Astrocyte of the hippocampus (primary cell): Measurements from ENCODE around the gene CYB561.
A peak's percentile ranks its signal among the peaks of the same experiment; 100 is the strongest.
"Not testable (repeated sequence)": the region's sequence is repeated elsewhere in the genome, so short reads cannot be mapped to it uniquely, and the experiment has no call there.

Source experiments
- DNase-seq: peaks from one replicate; pipeline ENCODE4 v3.0.0; 2011; ENCODE audit warnings: low read depth, low spot score

The CYB561 gene

DNA sequence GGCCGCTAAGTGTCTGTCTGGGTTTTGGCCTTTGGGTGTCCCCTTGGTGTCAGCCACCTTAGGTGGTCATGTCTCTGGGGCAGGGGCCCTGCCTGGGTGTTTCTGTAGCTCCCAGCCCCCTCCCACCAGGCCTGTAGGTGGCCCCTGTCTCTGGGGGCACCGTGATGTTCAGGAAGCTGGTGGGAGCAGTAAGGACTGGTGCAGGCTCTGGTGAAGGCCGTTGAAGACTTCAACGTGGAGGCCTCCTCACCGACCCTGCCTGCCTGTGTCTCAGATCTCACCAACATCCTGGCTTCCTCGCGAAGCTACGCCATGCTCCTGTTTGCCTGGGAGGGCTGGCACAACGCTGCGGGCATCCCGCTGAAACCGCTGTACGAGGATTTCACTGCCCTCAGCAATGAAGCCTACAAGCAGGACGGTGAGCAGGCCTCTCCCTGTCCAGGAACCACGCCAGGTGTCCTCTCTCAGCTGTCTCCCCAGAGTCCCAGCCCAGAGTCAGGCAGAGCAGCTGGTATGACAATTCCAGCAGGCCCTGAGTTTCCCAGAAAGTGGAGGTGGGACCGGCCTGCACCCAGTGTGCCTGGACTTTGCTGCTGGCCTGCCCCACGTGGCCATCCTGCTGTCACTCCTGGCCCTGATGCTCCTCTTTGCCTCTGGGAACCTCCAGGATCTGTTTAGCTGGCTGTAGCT lies 33.5 kb upstream of the CYB561 start:
- DNase-seq = no peak

DNA sequence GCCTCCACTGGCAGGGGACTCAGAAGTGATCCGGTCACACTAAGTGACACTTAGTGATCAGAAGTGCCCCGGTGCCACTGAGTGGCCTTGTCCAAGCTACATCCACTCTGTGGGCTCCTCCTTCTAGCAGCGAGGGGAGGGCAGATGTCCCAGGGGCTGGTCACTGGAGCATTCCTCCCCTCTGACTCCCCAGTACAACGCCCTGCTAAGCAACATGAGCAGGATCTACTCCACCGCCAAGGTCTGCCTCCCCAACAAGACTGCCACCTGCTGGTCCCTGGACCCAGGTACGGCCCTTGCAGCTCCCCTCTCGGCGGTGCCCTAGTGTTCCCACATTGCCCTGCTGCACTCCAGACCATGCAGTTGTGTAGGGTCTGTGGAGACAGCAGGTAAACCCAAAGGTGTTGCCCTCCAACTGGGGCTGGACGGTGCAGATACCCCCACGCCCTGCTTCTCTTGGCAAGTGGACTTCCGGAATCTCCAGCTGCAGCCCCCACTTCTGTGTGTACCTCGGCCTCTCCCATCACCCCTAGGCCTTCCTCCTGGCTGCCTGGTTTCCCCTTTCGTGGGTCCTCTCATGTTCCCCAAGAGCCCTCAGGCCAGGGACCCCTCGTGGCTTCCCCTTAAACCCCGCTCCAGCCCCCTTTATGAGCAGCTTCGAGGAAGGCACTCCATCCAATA lies 32.8 kb upstream of the CYB561 start:
- peak; percentile 92 for DNase-seq

DNA sequence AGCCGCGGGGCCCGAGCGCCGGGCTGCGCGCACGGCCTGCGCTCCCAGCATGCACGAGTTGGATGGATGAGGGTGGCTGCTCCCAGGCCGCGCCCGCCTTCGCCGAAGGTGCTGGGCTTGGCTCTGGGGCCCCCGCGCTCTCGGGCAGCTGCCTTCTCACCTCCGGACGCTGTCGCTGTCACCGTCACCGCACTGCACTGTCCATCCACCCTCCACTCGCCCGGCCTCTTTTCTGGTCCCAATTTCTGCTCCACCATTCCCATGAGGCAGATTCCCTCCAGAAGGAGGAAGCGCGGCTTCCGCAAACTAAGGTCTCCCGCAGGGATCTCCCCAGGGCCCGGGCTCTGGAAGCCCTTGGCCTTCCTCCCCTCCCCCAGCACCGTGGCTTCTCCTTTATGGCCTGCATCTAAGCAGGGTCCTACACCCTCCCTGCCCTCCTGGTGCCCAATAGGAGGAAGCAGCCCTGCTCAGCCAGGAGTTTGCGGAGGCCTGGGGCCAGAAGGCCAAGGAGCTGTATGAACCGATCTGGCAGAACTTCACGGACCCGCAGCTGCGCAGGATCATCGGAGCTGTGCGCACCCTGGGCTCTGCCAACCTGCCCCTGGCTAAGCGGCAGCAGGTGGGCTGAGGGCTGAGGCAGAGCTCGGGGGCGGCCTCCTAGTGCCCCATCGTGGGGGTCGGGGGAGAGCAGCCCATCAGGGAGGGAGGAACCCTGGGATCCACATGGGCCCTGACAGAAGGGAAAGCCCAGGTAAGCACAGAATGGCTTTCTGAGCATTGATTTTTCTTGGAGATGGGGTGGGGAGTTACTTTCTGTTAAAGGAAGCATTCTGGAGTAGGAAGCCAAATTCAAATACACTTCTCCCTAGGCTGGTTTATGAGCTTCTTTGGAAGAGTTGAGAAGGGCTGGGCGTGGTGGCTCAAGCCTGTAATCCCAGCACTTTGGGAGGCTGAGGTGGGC lies 31.7 kb upstream of the CYB561 start:
- peak; percentile 23 for DNase-seq

DNA sequence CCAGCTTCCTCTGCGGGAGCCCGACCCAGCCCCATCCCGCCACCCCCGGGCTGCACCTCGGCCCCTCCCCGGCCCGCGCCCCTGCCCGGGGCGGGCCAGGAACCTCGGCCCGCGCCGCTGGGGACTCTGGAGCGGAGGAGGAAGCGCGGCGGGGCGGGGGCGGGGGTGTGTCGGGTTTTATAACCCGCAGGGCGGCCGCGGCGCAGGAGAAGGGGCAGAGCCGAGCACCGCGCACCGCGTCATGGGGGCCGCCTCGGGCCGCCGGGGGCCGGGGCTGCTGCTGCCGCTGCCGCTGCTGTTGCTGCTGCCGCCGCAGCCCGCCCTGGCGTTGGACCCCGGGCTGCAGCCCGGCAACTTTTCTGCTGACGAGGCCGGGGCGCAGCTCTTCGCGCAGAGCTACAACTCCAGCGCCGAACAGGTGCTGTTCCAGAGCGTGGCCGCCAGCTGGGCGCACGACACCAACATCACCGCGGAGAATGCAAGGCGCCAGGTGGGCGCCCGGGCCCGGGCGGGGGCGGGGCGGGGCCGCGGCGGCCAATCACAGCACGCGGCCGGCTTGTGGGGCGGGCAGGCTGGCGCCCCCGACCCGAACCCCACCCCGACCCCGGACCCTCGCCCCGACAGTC lies 30.9 kb upstream of the CYB561 start, which contains the start of gene ACE:
ACE (plus strand) TSS at position 208 of the 626 bp plus-strand sequence; CDS start at position 242, 34 bp downstream.
- peak; percentile 59 for DNase-seq

DNA sequence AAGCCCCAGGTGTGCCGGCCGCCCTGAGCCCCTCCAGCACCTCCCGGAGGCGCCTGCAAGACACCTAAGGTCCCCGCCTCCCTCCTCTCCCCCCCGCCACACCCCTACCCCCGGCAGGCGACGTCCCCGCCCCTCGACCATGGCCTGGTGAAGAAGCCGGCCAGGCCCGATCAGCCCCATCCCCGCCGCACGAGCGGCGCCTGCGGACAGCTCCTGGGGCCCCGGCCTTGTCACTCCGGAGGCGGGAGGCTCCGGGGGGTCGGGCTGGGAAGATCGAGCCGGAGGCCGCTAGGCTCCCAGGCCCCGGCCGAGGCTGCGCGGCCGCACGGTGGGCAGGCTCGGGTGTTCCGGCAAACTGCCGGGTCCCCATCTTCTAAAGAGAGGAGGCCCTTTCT lies 30.4 kb upstream of the CYB561 start:
- peak; percentile 47 for DNase-seq

DNA sequence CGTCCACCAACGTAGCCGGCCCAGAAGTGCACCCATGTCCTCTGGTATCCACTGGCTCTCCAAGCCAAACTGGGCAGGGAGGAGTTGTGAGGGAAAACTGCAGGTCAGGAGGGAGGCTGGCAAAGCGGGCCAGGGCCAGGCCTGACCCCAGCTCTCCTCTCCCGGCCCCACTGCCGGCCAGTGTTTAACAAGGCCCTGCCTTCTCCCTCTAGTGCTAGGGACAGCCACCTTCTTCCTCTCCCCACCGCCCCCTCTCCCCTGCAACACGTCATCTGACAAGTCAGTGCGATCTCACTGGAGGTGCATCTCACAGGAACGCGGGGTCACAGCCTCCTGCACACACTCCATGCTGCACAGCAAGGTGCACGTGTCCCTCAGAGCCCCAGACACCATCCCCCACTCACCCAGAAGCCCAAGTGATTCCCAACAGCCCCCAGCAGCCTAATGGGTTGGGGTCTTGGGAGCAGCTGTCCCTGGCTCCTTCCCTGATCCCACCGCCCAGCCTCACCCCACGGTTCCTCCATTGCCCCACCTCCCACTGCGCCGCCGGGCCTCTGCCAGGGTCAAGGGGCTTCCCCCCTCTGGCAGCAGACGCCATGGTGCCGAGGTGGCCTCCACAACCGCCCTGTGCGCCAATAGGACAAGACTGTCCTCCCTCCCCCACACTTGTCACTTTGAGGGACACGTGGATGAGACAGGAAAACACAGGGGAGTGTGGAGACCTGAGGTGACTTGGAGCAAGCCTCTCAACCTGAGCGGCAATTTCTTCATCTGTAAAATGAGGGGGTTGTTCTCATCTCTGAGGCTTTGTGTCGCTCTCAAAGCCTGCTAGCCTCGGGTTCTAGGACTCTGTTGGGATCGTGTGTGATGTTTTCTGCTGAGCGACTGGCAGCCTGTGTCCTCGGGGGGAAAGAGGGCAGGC lies 29.6 kb upstream of the CYB561 start:
- DNase-seq = no peak

DNA sequence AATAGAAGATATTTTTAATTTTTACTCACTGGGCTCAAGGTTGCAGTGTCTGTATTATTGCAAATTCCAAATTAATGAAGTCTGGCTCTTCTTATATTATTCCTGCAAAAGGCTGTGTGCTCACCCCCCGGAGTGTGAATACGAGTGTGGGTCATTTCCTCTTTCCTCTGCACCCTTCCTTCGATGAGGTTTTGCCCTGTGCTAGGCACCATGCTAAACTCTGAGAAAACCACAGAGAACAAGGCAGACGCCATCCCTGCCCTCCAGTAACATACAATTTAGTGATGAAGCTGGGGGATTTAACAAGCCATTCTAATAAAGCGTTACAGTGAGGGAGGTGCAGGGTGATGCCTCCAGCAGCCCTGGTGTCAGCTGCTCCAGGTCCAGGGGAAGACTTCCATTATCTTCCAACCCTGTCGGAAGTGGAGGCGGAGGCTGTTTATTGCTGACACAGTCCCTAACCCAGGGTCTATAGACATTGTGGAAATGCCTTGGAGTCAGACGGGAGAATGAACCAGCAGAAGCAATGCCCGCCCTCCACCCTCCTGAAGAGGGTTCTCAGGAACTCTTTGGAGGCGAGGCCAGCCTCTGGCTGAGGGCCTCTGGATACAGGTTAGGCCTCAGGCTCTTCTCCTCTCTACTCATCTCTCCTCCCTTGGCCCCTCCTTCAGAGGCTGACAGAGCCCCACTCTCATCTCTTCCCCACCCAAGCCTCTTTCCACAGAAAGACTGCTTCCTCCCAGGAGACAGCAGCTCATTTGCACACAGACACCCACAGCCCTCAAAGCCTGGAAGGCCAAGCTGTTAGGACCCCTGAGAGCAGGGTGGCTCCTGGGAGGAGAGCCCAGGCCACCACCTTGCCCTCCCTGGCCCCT lies 28.7 kb upstream of the CYB561 start:
- no peak for DNase-seq

DNA sequence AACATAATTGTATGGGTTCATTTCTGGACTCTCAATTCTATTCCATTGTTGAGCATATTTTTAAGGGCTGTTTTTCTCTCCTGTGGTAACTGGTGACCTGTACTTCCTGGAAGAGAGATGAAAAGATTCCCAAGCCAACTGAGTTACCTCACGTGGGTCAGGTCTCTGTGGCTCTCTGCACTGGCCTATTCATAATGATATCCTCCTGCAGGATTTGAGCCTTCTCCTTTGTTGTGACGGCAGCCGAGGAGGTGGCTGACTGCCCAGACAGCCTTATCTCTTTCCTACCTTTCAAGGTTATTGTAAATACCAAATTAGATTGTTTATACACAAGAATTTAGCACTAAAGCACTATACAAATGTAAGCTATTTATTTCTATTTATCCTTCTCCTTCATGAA lies 28.1 kb upstream of the CYB561 start:
- peak; percentile 15 for DNase-seq

DNA sequence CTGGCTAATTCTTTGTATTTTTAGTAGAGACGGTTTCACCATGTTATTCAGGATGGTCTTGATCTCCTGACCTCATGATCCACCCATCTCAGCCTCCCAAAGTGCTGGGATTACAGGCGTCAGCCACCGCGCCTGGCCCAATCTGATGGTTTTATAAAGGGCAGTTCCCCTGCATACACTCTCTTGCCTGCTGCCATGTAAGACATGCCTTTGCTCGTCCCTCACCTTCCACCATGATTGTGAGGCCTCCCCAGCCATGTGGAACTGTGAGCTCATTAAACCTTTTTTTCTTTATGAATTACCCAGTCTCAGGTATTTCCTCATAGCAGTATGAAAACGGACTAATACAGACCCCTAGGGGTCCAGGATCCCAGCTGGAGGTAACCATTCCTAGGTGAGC lies 22.0 kb upstream of the CYB561 start:
- DNase-seq = not testable (repeated sequence)

DNA sequence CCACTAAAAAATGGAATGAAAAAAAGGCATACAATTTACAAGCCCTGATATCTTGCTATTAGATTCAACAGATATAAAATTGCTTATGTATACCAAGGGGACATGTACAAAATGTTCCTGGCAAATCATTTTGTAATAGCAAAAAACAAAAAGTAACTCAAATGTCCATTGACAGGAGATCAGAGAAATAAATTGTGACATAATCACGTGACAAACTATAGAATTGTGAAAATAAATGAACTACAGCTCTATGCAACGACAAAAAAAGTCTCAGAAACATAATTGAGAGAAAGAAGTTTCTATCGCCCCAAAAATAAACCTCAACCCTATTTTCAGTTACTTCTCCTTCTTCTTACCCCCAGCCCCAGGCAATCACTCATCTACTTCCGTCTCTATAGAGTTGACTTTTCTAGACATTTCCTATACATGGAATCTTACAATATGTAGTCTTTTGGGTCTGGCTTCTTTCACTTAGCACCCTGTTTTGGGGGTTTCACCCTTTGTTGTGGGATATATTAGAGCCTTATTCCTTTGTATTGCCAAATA lies 18.7 kb upstream of the CYB561 start:
- DNase-seq = no peak

DNA sequence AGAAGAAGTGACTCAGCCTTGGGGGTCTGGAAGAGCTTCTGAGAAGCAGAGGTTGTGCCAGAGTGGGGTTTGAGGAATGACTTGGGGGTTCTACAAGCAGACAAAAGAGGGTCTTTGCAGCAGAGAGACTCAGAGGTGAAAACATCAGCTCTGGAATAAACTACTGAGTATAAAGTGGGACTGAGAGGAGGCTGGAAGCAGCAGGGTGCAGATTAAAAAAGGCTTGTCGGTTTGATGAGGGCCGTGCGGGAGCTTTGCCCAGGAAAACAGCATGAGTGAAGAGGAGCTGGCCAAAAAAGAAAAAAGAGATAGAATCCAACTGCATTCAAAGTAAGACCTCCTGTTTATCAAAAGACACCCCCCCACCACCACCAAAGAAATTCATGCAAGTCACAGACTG lies 17.7 kb upstream of the CYB561 start:
- no peak for DNase-seq

DNA sequence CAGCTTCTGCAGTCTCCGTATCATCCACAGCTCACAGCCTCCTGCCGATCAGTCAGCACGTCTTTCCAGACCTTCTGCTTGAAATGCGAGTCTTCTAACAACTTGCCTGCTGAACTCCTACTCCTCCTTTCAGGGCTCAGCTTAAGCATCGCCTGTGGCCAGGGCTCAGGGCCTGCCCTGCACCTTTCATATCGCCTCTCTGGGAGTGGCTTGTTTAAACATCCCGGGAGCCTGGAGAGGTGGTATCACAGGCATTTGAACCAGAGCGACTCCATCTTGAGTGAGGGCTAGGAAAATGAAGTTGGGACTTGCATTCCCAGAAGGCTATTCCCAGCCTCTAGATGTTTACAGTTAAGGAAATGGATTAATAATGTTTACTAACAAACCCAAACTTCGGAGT lies 13.9 kb upstream of the CYB561 start:
- no peak for DNase-seq

DNA sequence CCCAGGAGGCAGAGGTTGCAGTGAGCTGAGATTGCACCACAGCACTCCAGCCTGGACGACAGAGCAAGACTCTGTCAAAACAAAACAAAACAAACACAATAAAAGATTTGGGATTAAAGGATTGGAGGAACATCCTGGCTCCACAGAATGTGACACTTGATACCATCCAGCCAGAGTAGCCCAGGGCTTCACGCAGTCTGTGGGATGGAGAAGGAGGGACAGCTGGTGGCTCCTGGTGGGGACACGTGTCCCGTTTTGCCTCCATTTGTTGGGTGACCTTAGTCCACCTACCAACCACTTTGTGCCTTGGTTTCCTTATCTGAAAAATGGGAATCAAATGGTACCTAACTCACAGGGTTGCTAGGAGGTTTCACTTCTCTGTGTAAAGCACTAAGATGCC lies 12.4 kb upstream of the CYB561 start:
- DNase-seq = no peak

DNA sequence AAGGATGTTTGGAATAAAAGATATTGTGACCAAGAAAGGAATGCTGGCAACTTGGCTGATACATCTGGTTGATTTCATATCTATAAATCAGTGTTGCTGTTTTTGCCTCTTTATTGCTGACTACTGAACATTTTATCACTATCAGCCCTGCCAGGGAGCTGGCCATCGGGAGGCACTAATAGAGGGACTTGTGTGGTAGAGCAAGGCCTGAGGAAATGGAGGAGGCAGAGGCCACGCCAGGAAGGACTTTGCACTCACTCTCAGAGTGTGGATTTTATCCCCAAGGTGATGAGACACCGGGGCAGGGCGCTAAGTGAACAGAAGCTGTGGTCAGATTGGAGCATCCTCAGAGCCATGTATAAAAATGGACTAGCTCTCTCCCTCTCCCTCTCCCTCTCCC lies 9.3 kb upstream of the CYB561 start:
- DNase-seq = peak; percentile 0

DNA sequence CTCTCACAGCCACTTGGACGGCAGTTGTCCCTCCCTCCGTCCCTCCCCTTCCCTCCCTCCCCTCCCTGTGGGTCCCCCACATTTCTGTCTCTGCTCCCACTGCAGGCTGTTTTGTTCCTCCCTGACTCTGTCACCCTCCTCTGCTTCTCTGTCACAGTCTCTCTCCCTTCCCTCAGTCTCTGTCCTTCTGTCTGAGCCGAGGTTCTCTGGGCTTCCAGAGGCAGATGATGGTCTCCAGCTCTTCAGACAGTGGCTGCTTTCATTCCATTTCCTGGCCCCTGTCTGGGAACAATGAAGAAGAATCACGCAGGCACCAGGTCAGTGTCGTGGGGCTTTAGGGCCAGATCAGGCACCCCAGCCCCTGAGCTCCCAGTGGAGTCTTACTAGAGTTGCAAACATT lies 8.8 kb upstream of the CYB561 start:
- DNase-seq = no peak

DNA sequence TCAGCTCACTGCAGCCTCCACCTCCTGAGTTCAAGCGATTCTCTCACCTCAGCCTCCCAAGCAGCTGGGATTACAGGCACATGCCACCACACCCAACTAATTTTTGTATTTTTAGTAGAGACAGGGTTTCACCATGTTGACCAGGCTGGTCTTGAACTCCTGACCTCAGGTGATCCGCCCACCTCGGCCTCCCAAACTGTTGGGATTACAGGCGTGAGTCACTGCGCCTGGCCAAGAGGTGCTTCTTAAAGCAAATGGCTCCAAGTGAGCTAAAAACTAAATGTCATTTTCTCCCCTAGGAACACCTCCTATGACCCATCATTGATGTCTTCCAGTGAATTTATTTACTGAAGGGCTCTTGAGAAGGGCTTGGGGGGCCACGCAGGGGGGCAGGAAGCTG lies 8.3 kb upstream of the CYB561 start:
- not testable (repeated sequence) for DNase-seq

DNA sequence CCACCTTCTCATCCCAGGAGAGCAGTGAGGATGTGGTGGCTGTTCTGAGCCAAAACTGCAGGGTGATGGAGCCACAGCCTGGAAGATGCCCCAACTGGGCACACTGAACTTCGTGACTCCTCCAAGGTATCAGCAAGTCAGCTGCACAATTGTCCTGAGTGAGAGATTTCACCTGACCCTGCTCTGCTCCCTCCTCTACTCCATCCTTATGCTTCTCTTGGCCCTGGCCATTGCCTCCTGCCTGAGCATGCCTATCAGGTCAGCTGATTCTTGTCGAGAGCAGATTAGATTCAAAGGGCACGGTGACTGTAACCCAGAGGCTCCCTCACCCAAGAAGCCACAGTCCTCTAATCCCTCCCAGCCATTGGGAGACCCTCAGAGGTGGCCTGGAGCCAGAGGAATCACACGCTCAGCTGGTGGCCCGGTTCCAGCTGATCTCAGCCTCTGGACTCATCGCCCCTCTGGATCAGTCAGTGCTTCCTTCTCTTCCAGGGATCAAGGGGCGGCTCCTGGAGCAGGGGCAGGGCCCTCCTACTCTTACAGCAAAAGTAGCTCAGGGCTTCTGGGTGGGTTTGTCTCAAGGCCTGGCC lies 7.0 kb upstream of the CYB561 start:
- DNase-seq = no peak

DNA sequence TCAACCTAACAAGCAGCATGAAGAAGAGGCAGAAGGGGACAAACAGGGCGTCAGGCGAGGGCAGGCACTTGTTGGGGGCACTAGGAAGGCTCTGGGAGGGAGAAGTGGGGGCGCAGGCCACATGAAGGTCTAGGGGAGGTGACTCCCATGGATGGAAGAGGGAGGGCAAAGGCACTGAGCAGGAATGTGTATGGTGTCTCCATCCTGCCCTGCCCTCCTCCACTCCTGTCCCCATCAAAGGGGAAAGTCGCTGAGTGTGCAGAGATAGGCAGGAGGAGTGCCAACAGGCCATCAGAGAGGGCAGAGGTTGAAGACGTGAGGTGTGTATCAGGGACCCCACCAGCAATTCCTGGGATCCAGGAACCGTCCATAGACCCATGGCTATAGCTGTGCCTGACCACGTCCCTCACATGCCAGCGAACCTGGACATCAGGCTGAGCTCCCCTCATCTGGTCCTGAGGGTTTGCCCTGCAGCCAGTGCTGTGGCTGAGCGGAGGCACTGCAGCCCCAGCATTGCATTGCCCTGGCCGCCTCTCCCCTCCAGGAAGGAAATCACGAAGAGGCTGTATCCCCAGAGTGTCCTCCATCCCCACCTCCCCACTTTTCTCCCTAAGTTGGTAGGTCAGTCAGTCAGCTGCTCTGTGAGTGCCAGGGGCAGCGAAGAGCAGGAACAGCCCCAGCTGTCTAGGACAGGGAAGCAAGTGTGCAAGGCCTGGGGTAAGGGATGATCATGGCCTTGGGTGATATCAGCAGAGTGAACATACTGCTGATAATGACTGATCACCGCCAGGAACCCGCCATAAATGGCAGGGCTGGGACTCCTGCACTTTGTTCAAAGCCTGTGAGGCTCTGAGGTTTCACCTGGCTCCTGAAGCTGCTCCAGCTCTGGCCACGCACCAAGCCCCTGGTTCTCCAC lies 6.2 kb upstream of the CYB561 start:
- no peak for DNase-seq
